GM18505 (cell line): ENCODE measurements around the gene LCN10.

Experiments used
- ATAC-seq: cut with Tn5 transposase; IDR thresholded peaks from one replicate; pipeline ENCODE4 v1.9.1; 2021; ENCODE audit not compliant: unreplicated experiment
- POLR2A ChIP-seq: IDR thresholded peaks from 4 replicates; pipeline ENCODE4 v1.6.1; 2011; ENCODE audit warnings: borderline replicate concordance; ENCODE audit not compliant: insufficient read depth, insufficient read length; ENCODE audit errors: extremely low read depth

Gene LCN10

GRCh38 chr9:136753371-136754058, 10.8 kb upstream of the LCN10 start:
- TF ChIP-seq POLR2A, result no peak
- no peak for ATAC-seq

GRCh38 chr9:136751814-136752213, 9.1 kb upstream of the LCN10 start:
- ATAC-seq, result no peak
- TF ChIP-seq POLR2A, result no peak

DNA sequence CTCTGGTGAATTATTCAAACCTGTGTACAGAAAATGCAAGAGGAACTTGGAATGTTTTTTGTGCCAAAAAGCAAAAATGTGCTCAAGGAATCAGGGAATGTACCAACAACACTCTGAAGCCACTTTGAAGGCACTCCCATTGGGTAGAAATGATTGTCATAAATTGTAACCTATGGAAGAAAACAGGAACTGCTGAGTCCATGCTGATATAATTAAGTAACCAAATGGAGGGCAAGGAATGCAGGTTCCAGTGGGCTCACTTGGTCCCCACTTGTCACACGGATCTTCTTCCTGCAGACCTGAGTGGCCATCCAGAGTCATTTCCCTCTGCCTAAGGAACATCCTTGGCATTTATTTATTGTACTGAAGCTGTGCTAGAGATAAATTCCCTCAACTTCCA, 8.5 kb upstream of the LCN10 start:
- no peak for ATAC-seq
- TF ChIP-seq POLR2A, result no peak

DNA sequence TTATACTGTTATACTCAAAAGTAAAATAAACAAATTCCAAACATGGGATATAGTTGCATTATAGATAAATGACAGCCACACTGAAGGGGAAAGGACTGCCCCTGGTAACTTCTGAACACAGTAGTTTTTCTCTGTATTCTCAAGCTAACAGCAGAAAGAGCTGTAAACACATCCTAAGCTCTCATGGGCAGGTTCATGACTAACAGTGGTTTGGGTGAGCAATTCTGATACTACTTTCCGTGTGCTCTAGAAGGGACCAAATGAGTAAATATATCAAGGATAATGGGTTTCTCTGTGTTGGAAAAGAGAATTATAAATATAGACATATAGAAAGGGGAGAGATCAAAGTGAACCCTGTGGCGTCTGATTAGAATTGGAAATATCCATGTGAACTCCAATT, 7.8 kb upstream of the LCN10 start:
- no peak for TF ChIP-seq POLR2A
- ATAC-seq, result no peak

DNA sequence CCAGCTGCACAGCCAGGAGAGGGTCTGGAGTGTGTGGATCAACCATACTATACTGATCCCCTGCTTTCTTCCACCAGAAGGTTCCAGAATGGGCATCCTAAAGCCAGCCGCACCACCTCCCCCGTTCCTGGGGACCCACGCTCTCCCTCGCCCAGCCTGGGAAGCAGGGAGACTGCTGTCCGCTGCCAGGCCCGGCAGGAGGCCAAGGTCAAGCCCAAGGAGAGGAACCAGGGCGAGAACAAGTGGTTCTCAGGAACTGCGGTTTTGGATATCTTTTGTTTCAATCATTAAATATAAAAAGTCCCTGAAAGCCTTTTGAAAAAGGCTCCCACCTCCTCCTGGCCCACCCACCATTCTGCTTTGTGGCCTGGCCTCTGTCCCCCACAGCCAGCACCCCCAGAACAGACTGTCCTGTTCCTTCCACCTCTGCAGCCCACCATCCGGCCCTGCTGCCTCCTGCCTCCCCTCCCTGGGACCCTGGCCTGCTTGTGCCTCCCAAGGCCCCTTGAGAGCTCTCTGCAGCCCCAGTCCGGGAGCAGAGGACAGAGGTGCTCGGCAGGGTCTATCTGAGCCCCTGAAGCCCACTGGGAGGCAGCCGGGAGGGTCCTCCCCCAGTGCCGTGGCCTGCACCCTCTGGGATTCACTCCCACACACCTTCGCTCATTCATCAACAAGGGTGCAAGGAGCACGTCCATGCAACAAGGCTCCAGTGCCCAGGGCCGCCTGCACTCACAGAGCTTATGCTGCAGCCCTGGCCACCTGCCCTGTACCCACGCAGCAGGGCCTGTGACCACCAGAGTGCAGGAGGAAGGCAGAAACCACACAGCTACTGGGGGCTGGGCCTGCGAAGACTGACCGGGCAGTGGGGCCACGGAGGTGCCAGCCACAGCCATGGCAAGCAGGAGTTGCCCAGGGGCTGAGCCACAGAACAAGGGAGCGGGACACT, 6.2 kb upstream of the LCN10 start:
- TF ChIP-seq POLR2A, result no peak
- ATAC-seq, result no peak

- no peak for TF ChIP-seq POLR2A
- no peak for ATAC-seq
Observed at GRCh38 chr9:136748201-136748600, 5.5 kb upstream of the LCN10 start, which contains the start of gene LCN6. Gene LCN6 (minus strand): TSS chr9:136748525. CDS start chr9:136748483, 42 bp downstream.

DNA sequence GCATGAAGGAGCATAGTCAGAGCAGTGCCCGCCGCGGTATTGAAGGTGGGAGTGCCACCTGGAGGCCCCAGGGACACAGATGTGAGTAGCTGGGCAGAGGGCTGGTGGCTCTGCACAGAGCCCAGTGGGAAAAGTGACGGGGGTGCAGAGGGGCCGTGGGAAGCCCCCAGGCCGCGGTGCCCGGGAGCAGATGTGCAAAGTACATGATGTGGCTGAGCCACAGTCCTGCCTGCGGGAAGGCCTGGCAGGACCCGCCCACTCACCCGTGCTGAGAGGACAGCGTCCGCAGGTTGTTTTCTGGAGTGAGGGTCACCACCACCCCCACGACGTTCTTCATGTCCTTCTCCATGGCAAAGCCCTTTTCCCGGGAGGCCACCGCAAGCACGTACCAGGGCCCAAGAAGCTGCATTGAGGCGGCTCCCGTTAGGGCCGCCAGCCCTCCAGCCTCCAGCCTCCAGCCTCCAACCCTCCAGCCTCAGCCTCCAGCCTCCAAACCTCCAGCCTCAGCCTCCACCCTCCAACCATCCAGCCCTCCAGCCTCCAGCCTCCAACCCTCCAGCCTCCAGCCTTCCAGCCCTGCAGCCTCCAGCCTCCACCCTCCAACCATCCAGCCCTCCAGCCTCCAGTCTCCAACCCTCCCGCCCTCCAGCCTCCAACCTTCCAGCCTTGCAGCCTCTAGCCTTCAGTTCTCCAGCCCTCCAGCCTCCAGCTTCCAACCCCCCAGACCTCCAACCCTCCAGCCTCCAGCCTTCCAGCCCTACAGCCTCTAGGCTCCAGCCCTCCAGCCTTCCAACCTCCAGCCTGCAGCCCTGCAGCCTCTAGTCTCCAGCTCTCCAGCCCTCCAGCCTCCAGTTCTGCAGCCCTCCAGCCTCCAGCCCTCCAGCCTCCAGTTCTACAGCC, 4.7 kb upstream of the LCN10 start:
- no peak for TF ChIP-seq POLR2A
- no peak for ATAC-seq

- no peak for ATAC-seq
- no peak for TF ChIP-seq POLR2A
Observed at GRCh38 chr9:136746621-136747020, 3.9 kb upstream of the LCN10 start.

DNA sequence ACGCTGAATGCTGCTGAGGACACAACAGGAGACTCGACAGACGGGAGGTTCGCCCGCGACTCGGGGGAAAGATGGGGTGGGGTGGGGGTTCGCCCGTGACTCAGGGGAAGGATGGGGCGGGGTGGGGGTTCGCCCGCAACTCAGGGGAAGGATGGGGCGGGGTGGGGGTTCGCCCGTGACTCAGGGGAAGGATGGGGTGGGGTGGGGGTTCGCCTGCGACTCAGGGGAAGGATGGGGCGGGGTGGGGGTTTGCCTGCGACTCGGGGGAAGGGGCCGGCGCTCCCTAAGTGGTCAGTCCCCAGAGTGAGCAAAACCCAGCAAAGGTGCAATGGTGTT, 3.4 kb upstream of the LCN10 start:
- ATAC-seq, result no peak
- TF ChIP-seq POLR2A, result no peak

DNA sequence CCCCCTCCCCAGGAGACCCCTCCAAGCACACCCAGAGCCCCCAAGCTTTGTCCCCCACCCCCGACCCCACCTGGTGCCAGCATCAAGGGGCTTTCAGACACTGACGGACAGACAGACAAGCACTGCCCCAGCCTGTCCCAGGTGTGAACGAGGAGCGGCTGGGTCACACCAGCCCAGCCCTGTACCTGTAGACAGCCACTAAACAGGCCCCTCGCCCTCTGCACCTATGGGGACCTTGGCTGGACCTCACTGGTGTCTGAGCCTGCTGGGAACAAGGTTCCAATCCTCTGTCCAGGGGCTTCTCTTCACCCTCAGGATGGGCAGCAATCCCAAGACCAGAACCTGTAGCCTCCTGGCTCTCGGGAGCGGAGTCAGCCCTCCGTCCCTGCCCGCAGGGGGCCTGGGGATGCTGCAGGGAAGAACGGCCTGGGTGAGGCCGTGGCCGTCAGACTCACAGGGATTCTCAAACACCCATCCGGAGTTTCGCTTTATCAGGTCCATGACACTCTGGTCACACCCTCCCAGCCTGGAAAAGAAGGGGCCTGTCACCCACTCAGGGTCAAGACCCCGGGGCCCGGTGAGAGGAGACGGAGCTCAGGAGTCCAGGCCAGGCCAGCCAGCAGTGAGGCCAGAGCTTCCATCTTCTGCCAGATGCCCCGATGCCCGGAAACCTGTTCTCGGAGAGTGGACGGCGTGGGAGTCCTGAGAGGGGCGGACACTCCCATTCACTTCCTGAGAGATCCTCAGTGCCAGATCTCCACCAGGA, 2.8 kb upstream of the LCN10 start:
- no peak for TF ChIP-seq POLR2A
- no peak for ATAC-seq

- no peak for TF ChIP-seq POLR2A
- no peak for ATAC-seq
Observed at GRCh38 chr9:136744773-136745172, 2.0 kb upstream of the LCN10 start.

DNA sequence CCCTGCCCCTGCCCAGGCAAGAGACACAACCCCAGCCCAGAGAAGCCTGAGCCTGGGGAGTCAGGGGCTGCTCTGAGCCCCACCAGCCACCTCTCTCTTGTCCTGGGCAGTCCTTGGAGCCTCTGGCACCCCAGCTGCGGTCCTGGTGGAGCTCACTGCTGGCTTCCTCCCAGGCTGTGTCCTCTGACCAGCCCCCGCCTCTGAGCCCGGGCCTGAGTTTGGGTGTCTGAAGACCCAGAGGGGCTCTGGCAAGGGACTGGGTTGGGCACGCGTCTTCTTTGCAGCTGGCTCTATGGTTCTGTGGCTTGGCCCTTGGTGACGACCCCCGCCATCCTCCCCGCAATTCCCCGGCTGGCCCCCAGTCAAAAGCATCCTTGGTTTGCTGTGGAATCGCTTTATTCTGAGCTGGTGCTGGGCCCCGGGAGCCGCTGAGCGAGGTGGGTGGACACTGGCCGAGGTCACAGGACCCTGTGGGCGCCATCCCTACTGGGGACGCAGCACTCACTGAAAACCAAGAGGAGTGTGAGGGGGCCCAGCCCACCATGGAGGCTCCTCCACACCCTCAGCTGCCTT, 985 bp upstream of the LCN10 start:
- TF ChIP-seq POLR2A, result no peak
- no peak for ATAC-seq
